Suprapubic skin (tissue), 4 donors: ENCODE measurements around the gene MYO18B. TPM values are rescaled to one million over a fixed set of nuclear protein-coding genes. Genes with fewer than 3 reads are reported as not detected.

ENCODE experiments used
- DNase-seq, 2 donors: peaks; one replicate each; pipeline ENCODE4 v3.0.0-alpha.2; 2019; ENCODE audit warnings: low spot score in 2 of 2
- H3K27ac ChIP-seq: fragments of 200-600 bp; sonication (generic); one replicate; pipeline ENCODE4 v1.5.1; 2019
- H3K27me3 ChIP-seq: fragments of 200-600 bp; sonication (generic); one replicate; pipeline ENCODE4 v1.5.1; 2019
- H3K36me3 ChIP-seq: fragments of 200-600 bp; sonication (generic); one replicate; pipeline ENCODE4 v1.5.1; 2019
- H3K4me1 ChIP-seq: fragments of 200-600 bp; sonication (generic); one replicate; pipeline ENCODE4 v1.5.1; 2019
- H3K4me3 ChIP-seq: fragments of 200-600 bp; sonication (generic); one replicate; pipeline ENCODE4 v1.5.1; 2019; ENCODE audit warnings: mild to moderate bottlenecking
- H3K9me3 ChIP-seq: fragments of 200-600 bp; sonication (generic); one replicate; pipeline ENCODE4 v1.5.1; 2019
- CTCF ChIP-seq, 2 donors: fragments of 200-600 bp in 1 of 2; fragments of 450-650 bp in 1 of 2; sonication (generic) in 1 of 2; IDR thresholded peaks; one replicate each; pipeline ENCODE4 v1.5.1; 2016 to 2019; ENCODE audit warnings: antibody characterized with exemption in 2 of 2, mild to moderate bottlenecking in 1 of 2, moderate library complexity in 1 of 2
- EP300 ChIP-seq: sonication (generic); formaldehyde crosslinking; IDR thresholded peaks from one replicate; pipeline ENCODE4 v1.6.1; 2017; ENCODE audit warnings: antibody characterized with exemption
- POLR2A ChIP-seq, 2 donors: fragments of 450-650 bp; IDR thresholded peaks; one replicate each; pipeline ENCODE4 v1.6.1; 2017; ENCODE audit warnings: antibody characterized with exemption in 2 of 2, mild to moderate bottlenecking in 2 of 2, moderate library complexity in 2 of 2
- POLR2AphosphoS5 ChIP-seq, 3 donors: sonication (generic); formaldehyde crosslinking; IDR thresholded peaks; one replicate each; pipeline ENCODE4 v1.6.1; 2017; ENCODE audit warnings: antibody characterized with exemption in 3 of 3
- WGBS: methylation state at CpG from one replicate; pipeline ENCODE4 v1.1.5; 2018; 5-methylcytosine and 5-hydroxymethylcytosine counted together
- total RNA-seq, 4 donors: library from RNA; depleted of rRNA; stranded (reverse); fragments of >200 nt; gene quantifications; one replicate each; pipeline ENCODE4 v1.1.0, GENCODE V29; 2016

The MYO18B gene
- total RNA-seq, 4 donors from 2014 or later: 1.2 to 3.2 (median 1.7) TPM

- H3K4me3 ChIP-seq: no peak overlapping the region
- 75% methylated on average over 6 of the region's 7 CpGs for WGBS
- no peak for TF ChIP-seq CTCF (IDR thresholded peaks at IDR 0.05)
- no peak for TF ChIP-seq EP300
- no peak for TF ChIP-seq POLR2A (IDR thresholded peaks at IDR 0.05)
- no peak for TF ChIP-seq POLR2AphosphoS5 (IDR thresholded peaks at IDR 0.05)
These were observed 169.4 kb downstream of the MYO18B start for GRCh38 chr22:25911243-25911972.

GRCh38 chr22:25919452-25919851 is 177.5 kb downstream of the MYO18B start:
- 53% methylated on average over 4 of the region's 4 CpGs for WGBS
- no peak for TF ChIP-seq POLR2AphosphoS5 (IDR thresholded peaks at IDR 0.05)
- TF ChIP-seq POLR2A (IDR thresholded peaks at IDR 0.05): no peak
- no peak for TF ChIP-seq CTCF (IDR thresholded peaks at IDR 0.05)
- no peak for TF ChIP-seq EP300
- DNase-seq: no peak

More at GRCh38 chr22:25911243-25911972, 169.4 kb downstream of the MYO18B start:
- Histone ChIP-seq H3K9me3 (no peaks in the 10 kb centered on the region), H3K36me3 (no peaks in the 10 kb centered on the region), H3K27me3 (peaks cover 26% of the 10 kb centered on the region), H3K4me1 (no peaks in the 10 kb centered on the region), H3K27ac (no peak overlapping the region)
- no peak for DNase-seq

DNA sequence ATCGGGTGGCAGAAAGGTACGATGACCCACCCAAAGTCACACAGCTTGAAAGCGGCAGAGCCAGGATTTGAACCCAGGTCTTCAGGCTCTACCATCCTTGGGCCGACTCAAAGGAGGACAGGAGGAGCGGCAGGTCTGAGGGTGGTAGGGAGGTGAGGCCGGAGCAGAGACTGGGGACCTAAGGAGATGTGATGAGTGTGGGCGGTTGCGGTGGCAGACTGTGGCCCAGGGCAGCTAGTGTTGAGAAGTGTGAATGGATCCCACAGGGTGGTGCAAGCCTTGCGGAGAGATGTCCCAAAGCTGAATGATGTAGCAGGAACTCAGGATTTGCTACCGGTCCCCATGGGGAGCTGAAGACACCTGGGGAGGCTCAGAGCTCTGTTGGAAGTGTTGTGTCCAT is 180.2 kb downstream of the MYO18B start:
- no peak for DNase-seq
- H3K27ac ChIP-seq: no peak overlapping the region
- H3K4me3 ChIP-seq: no peak overlapping the region
- no peak for TF ChIP-seq POLR2A (IDR thresholded peaks at IDR 0.05)
- no peak for TF ChIP-seq EP300
- no peak for TF ChIP-seq CTCF (IDR thresholded peaks at IDR 0.05)
- TF ChIP-seq POLR2AphosphoS5 (IDR thresholded peaks at IDR 0.05): no peak
- no peaks in the 10 kb centered on the region for H3K9me3 ChIP-seq
- no peaks in the 10 kb centered on the region for H3K36me3 ChIP-seq
- H3K27me3 ChIP-seq: peaks cover 52% of the 10 kb centered on the region
- H3K4me1 ChIP-seq: no peaks in the 10 kb centered on the region
- WGBS: 92% methylated on average over 10 of the region's 10 CpGs

More at GRCh38 chr22:25919452-25919851, 177.5 kb downstream of the MYO18B start:
- Histone ChIP-seq H3K36me3 (no peaks in the 10 kb centered on the region), H3K4me1 (no peaks in the 10 kb centered on the region), H3K9me3 (no peaks in the 10 kb centered on the region), H3K27ac (no peak overlapping the region), H3K27me3 (peaks cover 39% of the 10 kb centered on the region), H3K4me3 (no peak overlapping the region)

GRCh38 chr22:25923914-25924313 is 181.9 kb downstream of the MYO18B start:
- Histone ChIP-seq H3K9me3 (no peaks in the 10 kb centered on the region), H3K4me1 (no peaks in the 10 kb centered on the region), H3K36me3 (no peaks in the 10 kb centered on the region), H3K4me3 (no peak overlapping the region), H3K27ac (no peak overlapping the region), H3K27me3 (peaks cover 56% of the 10 kb centered on the region)
- TF ChIP-seq CTCF (IDR thresholded peaks at IDR 0.05): no peak
- no peak for DNase-seq
- WGBS: 63% methylated on average over 8 of the region's 8 CpGs

- Histone ChIP-seq H3K4me3 (no peak overlapping the region), H3K27me3 (peaks cover 40% of the 10 kb centered on the region), H3K36me3 (no peaks in the 10 kb centered on the region), H3K9me3 (no peaks in the 10 kb centered on the region), H3K4me1 (no peaks in the 10 kb centered on the region), H3K27ac (no peak overlapping the region)
- TF ChIP-seq POLR2A (IDR thresholded peaks at IDR 0.05) (no peak), CTCF (IDR thresholded peaks at IDR 0.05) (no peak), POLR2AphosphoS5 (IDR thresholded peaks at IDR 0.05) (no peak), EP300 (no peak)
- 56% methylated on average over 3 of the region's 3 CpGs for WGBS
- DNase-seq: no peak
These were observed 186.1 kb downstream of the MYO18B start for GRCh38 chr22:25928038-25928437.
